AG10803 (cell line): ENCODE data around the gene COL5A3.
"Not testable (repeated sequence)": the region's sequence is repeated elsewhere in the genome, so short reads cannot be mapped to it uniquely, and the experiment has no call there.

ENCODE experiments used
- DNase-seq: peaks from one replicate; pipeline ENCODE4 v3.0.0; 2010; ENCODE audit warnings: low read depth
- H3K4me3 ChIP-seq: 2 replicates; pipeline ENCODE4 v1.5.1; 2011; ENCODE audit warnings: mild to moderate bottlenecking, low read length, control low read depth
- TF ChIP-seq, protein P1 (sequence below): conservative IDR thresholded peaks from 2 replicates; pipeline ENCODE4 v1.5.1; 2011; ENCODE audit warnings: mild to moderate bottlenecking, low read length, control low read depth, inconsistent platforms

The COL5A3 gene

DNA sequence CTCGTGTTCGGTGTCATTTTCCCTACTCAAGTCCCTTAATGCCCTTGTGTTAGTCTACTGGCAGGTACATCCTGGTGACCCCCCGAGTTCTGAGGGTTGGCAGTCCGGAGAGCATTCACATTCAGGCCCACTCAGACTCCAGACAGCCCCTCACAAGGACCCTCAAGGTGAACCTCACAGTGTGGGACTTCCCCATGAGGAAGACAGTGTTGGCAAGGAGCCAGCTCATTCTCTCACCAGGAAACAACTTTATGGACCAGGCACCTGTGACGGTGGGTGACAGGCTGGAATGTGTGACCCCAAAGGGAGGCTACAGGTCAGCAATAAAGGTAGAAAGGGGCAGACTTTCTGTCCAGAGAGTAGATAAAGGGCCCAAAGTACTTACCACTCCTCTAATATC is 27.5 kb upstream of the COL5A3 start:
- DNase-seq, result no peak
- no peak overlapping the region for H3K4me3 ChIP-seq
- TF ChIP-seq, protein P1, sequence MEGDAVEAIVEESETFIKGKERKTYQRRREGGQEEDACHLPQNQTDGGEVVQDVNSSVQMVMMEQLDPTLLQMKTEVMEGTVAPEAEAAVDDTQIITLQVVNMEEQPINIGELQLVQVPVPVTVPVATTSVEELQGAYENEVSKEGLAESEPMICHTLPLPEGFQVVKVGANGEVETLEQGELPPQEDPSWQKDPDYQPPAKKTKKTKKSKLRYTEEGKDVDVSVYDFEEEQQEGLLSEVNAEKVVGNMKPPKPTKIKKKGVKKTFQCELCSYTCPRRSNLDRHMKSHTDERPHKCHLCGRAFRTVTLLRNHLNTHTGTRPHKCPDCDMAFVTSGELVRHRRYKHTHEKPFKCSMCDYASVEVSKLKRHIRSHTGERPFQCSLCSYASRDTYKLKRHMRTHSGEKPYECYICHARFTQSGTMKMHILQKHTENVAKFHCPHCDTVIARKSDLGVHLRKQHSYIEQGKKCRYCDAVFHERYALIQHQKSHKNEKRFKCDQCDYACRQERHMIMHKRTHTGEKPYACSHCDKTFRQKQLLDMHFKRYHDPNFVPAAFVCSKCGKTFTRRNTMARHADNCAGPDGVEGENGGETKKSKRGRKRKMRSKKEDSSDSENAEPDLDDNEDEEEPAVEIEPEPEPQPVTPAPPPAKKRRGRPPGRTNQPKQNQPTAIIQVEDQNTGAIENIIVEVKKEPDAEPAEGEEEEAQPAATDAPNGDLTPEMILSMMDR, result no peak

DNA sequence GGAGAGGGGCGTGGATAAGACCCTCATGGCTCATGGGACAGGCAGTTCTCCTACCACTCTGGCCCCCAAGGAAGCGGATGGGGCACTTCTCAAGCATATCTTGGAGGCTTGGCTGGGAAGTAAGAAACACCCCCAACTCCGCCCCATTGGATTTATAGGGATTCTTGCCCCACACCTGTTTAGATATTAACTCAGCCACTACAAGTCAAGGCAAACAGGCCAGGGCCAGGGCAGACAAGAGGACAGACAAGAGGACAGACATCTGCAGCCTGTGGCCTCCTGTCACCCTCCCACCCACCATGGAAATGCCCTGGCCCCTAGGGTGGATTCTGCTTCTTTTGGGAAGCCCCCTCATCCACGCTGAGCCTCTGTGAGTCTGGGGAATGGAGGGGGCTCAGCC is 27.1 kb upstream of the COL5A3 start:
- no peak overlapping the region for H3K4me3 ChIP-seq
- no peak for DNase-seq
- TF ChIP-seq, protein P1, result no peak

DNA sequence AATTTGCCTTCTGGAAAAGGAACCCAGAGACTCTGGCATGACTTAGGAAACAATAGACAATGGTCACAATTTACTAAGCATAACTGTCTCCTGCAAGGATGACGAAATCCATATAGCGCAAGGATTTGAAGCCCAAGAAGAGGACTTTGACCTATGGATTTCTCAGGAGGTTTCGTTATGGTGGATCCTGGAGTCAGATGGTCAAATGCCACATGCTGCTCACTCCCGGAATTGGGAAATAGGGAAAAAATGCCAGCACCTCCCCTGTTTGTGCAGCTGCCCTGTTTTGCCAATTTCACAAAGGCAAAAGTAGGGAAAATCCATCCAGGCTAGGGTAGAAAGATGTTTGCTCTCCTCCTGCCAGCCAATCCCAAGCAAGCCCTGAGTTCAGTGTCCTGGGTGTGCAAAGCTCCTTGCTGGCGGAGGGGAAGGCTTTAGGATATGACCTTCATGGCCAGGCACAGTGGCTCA is 26.3 kb upstream of the COL5A3 start:
- no peak overlapping the region for H3K4me3 ChIP-seq
- peak; percentile 19 for DNase-seq
- TF ChIP-seq, protein P1, result no peak

DNA sequence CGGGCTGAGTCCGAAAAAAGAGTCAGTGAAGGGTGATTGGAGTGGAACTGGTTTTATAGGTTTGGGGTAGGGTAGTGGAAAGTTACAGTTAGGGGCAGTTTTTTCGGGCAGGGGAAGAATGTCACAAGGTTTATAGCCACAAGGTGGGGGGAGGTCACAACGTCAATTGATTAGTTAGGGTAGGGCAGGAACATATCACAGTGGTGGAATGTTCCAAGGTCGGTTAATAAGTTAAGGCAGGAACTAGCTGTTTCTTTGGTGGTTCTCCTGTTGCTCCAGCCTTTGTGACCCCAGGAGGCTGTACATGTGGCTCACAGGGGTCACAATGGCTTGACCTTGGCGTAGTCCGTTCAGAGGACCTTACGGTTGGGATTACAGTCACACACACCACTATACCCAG is 23.3 kb upstream of the COL5A3 start:
- TF ChIP-seq, protein P1, result no peak
- no peak for DNase-seq
- no peak overlapping the region for H3K4me3 ChIP-seq

DNA sequence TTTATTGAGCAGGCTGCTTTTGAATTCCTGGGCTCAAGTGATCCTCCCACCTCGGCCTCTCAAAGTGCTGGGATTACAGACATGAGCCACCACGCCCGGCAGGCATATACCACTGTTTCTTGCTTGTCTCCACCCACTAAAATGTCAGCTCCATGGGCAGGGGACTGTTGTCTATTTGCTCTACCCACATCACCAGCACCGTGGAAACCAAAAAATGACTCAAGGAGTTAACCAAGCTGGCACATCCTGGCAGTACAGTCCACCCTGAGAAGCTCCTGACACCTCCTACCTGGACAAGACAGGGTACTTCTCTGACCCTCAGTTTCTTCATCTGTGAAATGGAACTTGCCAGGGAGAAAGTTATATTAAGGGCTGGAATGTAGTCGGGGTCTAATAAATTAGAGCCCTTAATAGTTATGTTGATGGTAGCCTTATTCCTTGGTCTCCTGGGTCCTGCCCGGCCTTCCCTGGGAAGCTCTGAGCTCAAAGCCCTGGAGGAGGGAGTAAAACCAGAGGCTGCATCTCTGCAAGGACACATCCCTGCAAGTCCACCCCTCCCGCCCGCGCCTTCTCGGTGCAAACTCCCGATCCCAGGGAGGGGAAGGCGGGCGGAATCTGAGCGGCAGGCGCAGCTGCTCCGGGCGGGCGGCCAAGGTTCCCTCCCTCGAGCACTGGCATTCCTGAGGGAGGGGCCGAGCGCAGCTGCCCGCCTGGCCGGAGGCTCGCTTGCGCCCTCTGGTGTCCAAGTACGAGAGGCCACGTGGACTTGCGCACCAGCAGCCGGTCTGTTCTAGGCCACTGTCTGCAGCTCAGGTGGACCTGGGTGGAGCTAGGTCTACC is 17.1 kb upstream of the COL5A3 start:
- DNase-seq, result peak; percentile 92
- no peak overlapping the region for H3K4me3 ChIP-seq
- TF ChIP-seq, protein P1, result peak; percentile 81

DNA sequence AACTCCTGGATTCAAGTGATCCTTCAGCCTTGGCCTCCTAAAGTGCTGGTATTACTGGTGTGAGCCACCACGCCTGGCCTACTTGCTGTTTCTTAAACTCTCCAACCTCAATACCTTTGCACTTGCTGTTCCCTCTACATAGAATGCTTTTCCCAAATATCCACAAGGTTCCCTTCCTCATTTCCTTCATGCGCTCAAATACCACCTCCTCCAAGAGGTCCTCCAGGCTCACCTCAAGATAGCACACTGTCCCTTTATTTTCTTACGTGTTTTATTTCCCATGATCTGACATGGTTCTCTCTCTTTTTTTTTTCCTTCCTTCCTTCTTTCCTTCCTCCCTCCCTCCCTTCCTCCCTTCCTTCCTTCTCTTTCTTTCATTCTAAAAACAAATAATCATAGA is 16.4 kb upstream of the COL5A3 start:
- no peak overlapping the region for H3K4me3 ChIP-seq
- DNase-seq, result no peak
- TF ChIP-seq, protein P1, result no peak

DNA sequence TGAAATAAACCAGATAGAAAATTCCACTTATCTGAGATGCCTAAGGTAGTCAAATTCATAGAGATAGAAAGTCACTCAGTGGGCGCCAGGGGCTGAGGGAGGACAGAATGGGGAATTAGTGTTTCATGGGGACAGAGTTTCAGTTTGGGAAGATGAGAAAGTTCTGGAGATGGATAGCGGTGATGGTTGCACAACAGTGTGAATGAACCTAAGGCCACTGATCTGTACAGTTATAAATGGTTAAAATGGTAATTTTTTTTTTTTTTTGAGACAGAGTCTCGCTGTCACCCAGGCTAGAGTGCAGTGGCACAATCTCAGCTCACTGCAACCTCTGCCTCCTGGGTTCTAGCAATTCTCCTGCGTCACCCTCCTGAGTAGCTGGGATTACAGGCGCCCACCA is 12.8 kb upstream of the COL5A3 start:
- not testable (repeated sequence) for DNase-seq, H3K4me3 ChIP-seq
